Type B pancreatic cell (in vitro differentiated cells): ENCODE data around the gene GSPT2. TPM values are rescaled to one million over a fixed set of nuclear protein-coding genes. Genes with fewer than 3 reads are reported as not detected.

Experiments
- DNase-seq: peaks from one replicate; pipeline ENCODE4 v3.0.0; 2021; ENCODE audit warnings: mixed read lengths; ENCODE audit not compliant: unreplicated experiment; ENCODE audit errors: extremely low spot score
- H3K27ac Mint-ChIP-seq: 2 replicates; pipeline ENCODE4 v1.8.0; 2021; ENCODE audit warnings: mild to moderate bottlenecking, mixed read lengths
- H3K27me3 Mint-ChIP-seq: 2 replicates; pipeline ENCODE4 v1.8.0; 2021; ENCODE audit warnings: mixed read lengths
- H3K36me3 Mint-ChIP-seq: 2 replicates; pipeline ENCODE4 v1.8.0; 2021; ENCODE audit warnings: mixed read lengths
- H3K4me1 Mint-ChIP-seq: one replicate; pipeline ENCODE4 v1.8.0; 2021; ENCODE audit warnings: mixed read lengths; ENCODE audit not compliant: unreplicated experiment
- H3K4me3 Mint-ChIP-seq: 2 replicates; pipeline ENCODE4 v1.8.0; 2021; ENCODE audit warnings: mild to moderate bottlenecking, mixed read lengths
- H3K9me3 Mint-ChIP-seq: 2 replicates; pipeline ENCODE4 v1.8.0; 2021; ENCODE audit warnings: mixed read lengths
- CTCF ChIP-seq: fragments of 200-600 bp; sonication (generic); conservative IDR thresholded peaks from 2 replicates; pipeline ENCODE4 v1.5.0; 2021; ENCODE audit warnings: antibody characterized with exemption, mild to moderate bottlenecking
- total RNA-seq: library from RNA; stranded (reverse); gene quantifications from 2 replicates; pipeline ENCODE4 v1.2.1, GENCODE V29; 2021; ENCODE audit warnings: low replicate concordance

Gene GSPT2
- total RNA-seq, 1 donor from 2014 or later: 18.8 TPM

DNA sequence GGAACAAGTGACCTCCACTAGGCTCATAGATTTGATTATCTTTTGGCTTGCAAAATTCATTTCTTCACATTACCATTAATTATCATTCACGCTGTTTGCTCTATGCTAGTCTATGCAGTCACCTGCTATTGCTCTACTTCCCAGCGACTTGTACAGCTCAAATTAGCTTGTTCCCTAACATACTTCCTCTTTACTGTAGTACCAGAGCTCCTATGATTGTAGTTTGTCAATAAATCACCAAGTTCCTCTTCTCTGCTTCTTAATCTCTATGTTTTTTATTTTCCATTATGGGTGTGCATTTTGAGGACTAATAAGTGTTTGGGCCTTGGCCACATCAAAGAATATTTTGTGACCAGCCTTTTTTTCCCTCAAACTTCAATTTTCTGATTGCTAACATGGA is 6.2 kb upstream of the GSPT2 start:
- H3K27ac Mint-ChIP-seq: no peak overlapping the region
- DNase-seq: no peak
- no peaks in the 10 kb centered on the region for H3K9me3 Mint-ChIP-seq
- no peaks in the 10 kb centered on the region for H3K36me3 Mint-ChIP-seq
- H3K4me1 Mint-ChIP-seq: no peaks in the 10 kb centered on the region
- H3K27me3 Mint-ChIP-seq: peaks cover 17% of the 10 kb centered on the region
- H3K4me3 Mint-ChIP-seq: no peak overlapping the region
- TF ChIP-seq CTCF: no peak

DNA sequence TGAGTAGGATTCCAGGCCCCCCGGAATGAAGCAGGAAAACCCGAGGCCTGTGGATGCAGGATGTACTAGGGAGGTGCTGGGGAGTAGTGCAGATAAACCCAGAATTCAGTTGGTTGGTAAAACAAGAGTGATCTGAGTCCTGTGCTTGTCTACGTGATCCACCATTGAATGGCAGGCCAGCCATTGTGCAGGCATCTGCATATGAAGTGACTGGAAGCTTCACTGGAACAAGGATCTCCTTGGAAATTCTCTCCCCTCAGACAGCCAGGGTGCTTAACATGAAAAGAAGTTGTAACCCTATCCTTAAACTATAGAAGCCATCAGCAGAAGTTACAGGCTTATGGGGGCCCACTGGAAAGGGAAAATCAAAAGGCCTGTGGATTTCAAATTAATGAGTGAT is 656 bp upstream of the GSPT2 start:
- peaks cover 8% of the 10 kb centered on the region for H3K4me1 Mint-ChIP-seq
- H3K4me3 Mint-ChIP-seq: peak overlapping the region; percentile 93
- DNase-seq: no peak
- no peak for TF ChIP-seq CTCF
- peaks cover 10% of the 10 kb centered on the region for H3K27me3 Mint-ChIP-seq
- H3K27ac Mint-ChIP-seq: peak overlapping the region; percentile 91
- H3K9me3 Mint-ChIP-seq: peaks cover 7% of the 10 kb centered on the region
- H3K36me3 Mint-ChIP-seq: peaks cover 28% of the 10 kb centered on the region

DNA sequence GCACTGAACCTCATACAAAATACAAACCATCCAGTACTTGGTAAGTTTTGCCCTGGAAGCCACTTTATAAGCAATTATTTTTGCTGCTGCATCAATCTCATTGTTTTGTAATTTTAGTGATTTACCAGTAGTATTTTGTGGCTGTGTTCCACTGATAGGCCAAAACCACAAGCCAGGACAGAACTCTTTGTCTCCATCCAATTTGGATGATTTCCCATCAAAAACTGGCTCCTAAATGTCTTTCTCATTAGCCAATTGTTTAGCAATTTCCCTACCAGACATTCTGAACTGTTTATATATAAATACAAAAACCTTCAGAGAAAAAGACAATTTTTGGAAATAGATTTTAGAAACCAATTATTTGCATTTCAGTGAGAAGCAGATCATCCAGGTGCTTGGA is 4.4 kb downstream of the GSPT2 start:
- peaks cover 8% of the 10 kb centered on the region for H3K4me1 Mint-ChIP-seq
- peaks cover 7% of the 10 kb centered on the region for H3K9me3 Mint-ChIP-seq
- DNase-seq: no peak
- H3K4me3 Mint-ChIP-seq: no peak overlapping the region
- H3K27ac Mint-ChIP-seq: no peak overlapping the region
- TF ChIP-seq CTCF: no peak
- H3K36me3 Mint-ChIP-seq: peaks cover 28% of the 10 kb centered on the region
- no peaks in the 10 kb centered on the region for H3K27me3 Mint-ChIP-seq

DNA sequence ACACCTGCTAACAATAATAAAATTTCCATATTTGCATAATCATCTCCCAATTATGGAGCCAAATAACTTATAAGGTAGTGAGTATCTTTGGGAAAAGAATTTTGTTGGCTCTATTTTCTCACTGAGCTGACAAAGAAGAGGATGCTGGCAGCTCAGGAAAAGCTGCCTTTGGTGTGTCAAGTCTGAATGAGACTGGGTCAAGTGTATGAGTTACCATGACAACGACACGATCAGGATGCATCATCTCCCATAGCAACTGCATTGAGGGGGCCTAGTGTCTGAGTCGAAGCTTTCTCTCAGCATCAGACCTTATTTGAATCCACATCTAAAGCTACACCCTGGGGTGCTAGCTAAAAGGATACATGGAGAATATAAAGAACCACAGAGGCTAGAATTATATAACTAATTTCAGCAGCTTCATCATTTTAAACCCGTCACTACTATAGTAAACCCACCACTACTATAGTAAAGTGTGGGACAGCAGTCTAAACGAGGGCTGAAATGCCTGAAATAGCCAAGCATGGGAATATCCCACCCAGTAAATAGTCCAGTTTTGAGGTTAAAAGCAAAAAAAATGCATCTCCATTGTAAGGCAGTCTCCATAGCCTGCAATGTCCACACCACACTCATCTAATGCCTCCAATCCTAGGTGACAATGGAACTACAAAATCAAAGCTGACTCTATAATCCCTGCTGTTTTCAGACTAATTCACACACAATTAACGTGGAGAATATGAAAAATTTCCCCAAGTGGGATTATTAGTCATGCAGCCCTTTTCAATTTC is 16.0 kb downstream of the GSPT2 start:
- H3K36me3 Mint-ChIP-seq: no peaks in the 10 kb centered on the region
- no peak overlapping the region for H3K27ac Mint-ChIP-seq
- no peak overlapping the region for H3K4me3 Mint-ChIP-seq

GRCh38 chrX:51760657-51761056 is 17.4 kb downstream of the GSPT2 start:
- DNase-seq: no peak
- TF ChIP-seq CTCF: no peak
- Mint-ChIP-seq H3K27me3 (no peaks in the 10 kb centered on the region), H3K36me3 (no peaks in the 10 kb centered on the region), H3K9me3 (no peaks in the 10 kb centered on the region), H3K4me1 (no peaks in the 10 kb centered on the region), H3K27ac (no peak overlapping the region), H3K4me3 (no peak overlapping the region)

More for the DNA sequence above, 16.0 kb downstream of the GSPT2 start:
- DNase-seq: no peak
- Mint-ChIP-seq H3K27me3 (no peaks in the 10 kb centered on the region), H3K9me3 (no peaks in the 10 kb centered on the region), H3K4me1 (no peaks in the 10 kb centered on the region)
- TF ChIP-seq CTCF: no peak
